Measurements from ENCODE around the gene C16orf96.

DNA sequence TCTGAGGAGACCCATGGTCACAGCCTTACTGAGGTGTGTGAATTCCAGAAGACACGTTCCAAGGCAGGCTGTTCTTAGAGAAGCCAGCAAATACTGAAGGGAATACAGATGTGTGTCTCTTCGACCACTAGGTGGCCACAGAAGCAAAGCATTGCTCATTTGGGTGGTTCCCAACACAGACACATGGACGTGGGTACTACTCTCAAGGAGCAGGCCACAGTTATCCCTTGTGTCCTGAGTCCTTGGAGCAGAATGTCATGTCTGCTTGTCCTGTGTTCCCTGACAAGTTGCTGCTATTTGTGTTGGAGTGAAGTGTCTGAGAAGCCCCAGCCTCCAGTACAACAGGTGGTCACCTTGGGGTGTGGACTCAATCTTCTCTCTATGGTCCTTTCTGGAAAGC lies 49.7 kb upstream of the C16orf96 start:
- no peak for TF ChIP-seq POLR2AphosphoS5 (IDR thresholded peaks at IDR 0.05; ENCODE audit: low read depth, low read length)
- TF ChIP-seq TAF1 (IDR thresholded peaks at IDR 0.05; ENCODE audit: borderline replicate concordance, low read depth, low read length): no peak
- TF ChIP-seq POLR2A (IDR thresholded peaks at IDR 0.05; ENCODE audit: low read depth, low read length): no peak

Measured in GM12892 (cell line).